Neural cell (in vitro differentiated cells): ENCODE data around the gene GGN. TPM values are rescaled to one million over a fixed set of nuclear protein-coding genes. Genes with fewer than 3 reads are reported as not detected.

ENCODE experiments used
- H2AFZ ChIP-seq: fragments of 200-600, 300-800 bp; sonication (generic), shearing (Covaris generic); 2 replicates; pipeline ENCODE4 v1.6.0; 2014; ENCODE audit warnings: low read depth, mild to moderate bottlenecking, antibody characterized with exemption, low read length, moderate library complexity
- H3F3A ChIP-seq: fragments of 200-600 bp; shearing (Covaris generic); 2 replicates; pipeline ENCODE4 v1.6.1; 2016; ENCODE audit warnings: mild to moderate bottlenecking, moderate library complexity, mixed read lengths, antibody characterized with exemption, low read length; ENCODE audit not compliant: insufficient read depth, poor library complexity, severe bottlenecking
- H3K27ac ChIP-seq: fragments of 200-600, 300-800 bp; sonication (generic), shearing (Covaris generic); 2 replicates; pipeline ENCODE4 v1.5.1; 2014; ENCODE audit warnings: mild to moderate bottlenecking, low read length, moderate library complexity
- H3K27me3 ChIP-seq: fragments of 300-800, 200-600 bp; sonication (generic), shearing (Covaris generic); 2 replicates; pipeline ENCODE4 v1.6.0; 2014; ENCODE audit warnings: mild to moderate bottlenecking, low read depth, low read length, moderate library complexity; ENCODE audit not compliant: insufficient read depth
- H3K36me3 ChIP-seq: fragments of 300-800, 200-600 bp; sonication (generic), shearing (Covaris generic); 2 replicates; pipeline ENCODE4 v1.5.1; 2014; ENCODE audit warnings: mild to moderate bottlenecking, antibody characterized with exemption, low read length, moderate library complexity; ENCODE audit not compliant: insufficient read depth
- H3K4me2 ChIP-seq: fragments of 300-800, 200-600 bp; sonication (generic), shearing (Covaris generic); 2 replicates; pipeline ENCODE4 v1.6.0; 2014; ENCODE audit warnings: mild to moderate bottlenecking, low read length
- H3K4me3 ChIP-seq: fragments of 300-800, 200-600 bp; sonication (generic), shearing (Covaris generic); 2 replicates; pipeline ENCODE4 v1.5.1; 2014; ENCODE audit warnings: mild to moderate bottlenecking, low read length, moderate library complexity
- H3K79me2 ChIP-seq: fragments of 200-600 bp; shearing (Covaris generic); replicated peaks from 2 replicates; pipeline ENCODE4 v1.6.0; 2014; ENCODE audit warnings: mild to moderate bottlenecking, low read length, moderate library complexity; ENCODE audit not compliant: insufficient read depth
- H3K9ac ChIP-seq: fragments of 300-800, 200-600 bp; sonication (generic), shearing (Covaris generic); 2 replicates; pipeline ENCODE4 v1.6.1; 2016; ENCODE audit warnings: mild to moderate bottlenecking, low read length, mixed read lengths
- H3K9me2 ChIP-seq: fragments of 200-600 bp; shearing (Covaris generic); 2 replicates; pipeline ENCODE4 v1.6.1; 2016; ENCODE audit warnings: mild to moderate bottlenecking, low read length, mixed read lengths; ENCODE audit not compliant: insufficient read depth
- H3K9me3 ChIP-seq: fragments of 200-600, 300-800 bp; sonication (generic), shearing (Covaris generic); 2 replicates; pipeline ENCODE4 v1.6.1; 2016; ENCODE audit warnings: mild to moderate bottlenecking, mixed run types, low read length, moderate library complexity, mixed read lengths
- H4K20me1 ChIP-seq: fragments of 200-600 bp; shearing (Covaris generic); 2 replicates; pipeline ENCODE4 v1.6.1; 2016; ENCODE audit warnings: mild to moderate bottlenecking, mixed run types; ENCODE audit not compliant: insufficient read depth
- CTCF ChIP-seq: fragments of 450-650 bp; IDR thresholded peaks from 2 replicates; pipeline ENCODE4 v1.5.1; 2014; ENCODE audit warnings: antibody characterized with exemption, mild to moderate bottlenecking, moderate library complexity; ENCODE audit not compliant: poor library complexity, severe bottlenecking
- EP300 ChIP-seq: fragments of 450-650 bp; conservative IDR thresholded peaks from 2 replicates; pipeline ENCODE4 v1.6.1; 2014; ENCODE audit warnings: antibody characterized with exemption, mild to moderate bottlenecking, moderate library complexity; ENCODE audit not compliant: poor library complexity, severe bottlenecking
- EZH2 ChIP-seq: fragments of 200-600, 300-800 bp; shearing (Covaris generic), sonication (generic); IDR thresholded peaks from 2 replicates; pipeline ENCODE4 v1.6.1; 2014; ENCODE audit warnings: antibody characterized with exemption, low read length, borderline replicate concordance, mild to moderate bottlenecking; ENCODE audit not compliant: insufficient read depth, poor library complexity, severe bottlenecking
- MXI1 ChIP-seq: fragments of 450-650 bp; conservative IDR thresholded peaks from 2 replicates; pipeline ENCODE4 v1.6.1; 2014; ENCODE audit warnings: antibody characterized with exemption, mild to moderate bottlenecking; ENCODE audit not compliant: poor library complexity, severe bottlenecking
- POLR2AphosphoS5 ChIP-seq: IDR thresholded peaks from 2 replicates; pipeline ENCODE4 v1.6.1; 2012
- RAD21 ChIP-seq: fragments of 450-650 bp; conservative IDR thresholded peaks from 2 replicates; pipeline ENCODE4 v1.6.1; 2014; ENCODE audit warnings: antibody characterized with exemption, mild to moderate bottlenecking, moderate library complexity
- REST ChIP-seq: IDR thresholded peaks from 2 replicates; pipeline ENCODE4 v1.6.1; 2012; ENCODE audit warnings: borderline replicate concordance
- SMC3 ChIP-seq: fragments of 450-650 bp; conservative IDR thresholded peaks from 2 replicates; pipeline ENCODE4 v1.6.1; 2014; ENCODE audit warnings: antibody characterized with exemption, mild to moderate bottlenecking, moderate library complexity; ENCODE audit not compliant: poor library complexity
- TAF1 ChIP-seq: IDR thresholded peaks from 2 replicates; pipeline ENCODE4 v1.6.1; 2012; ENCODE audit warnings: low read depth
- polyA plus RNA-seq: library from polyadenylated mRNA; depleted of rRNA; stranded (reverse); fragments of >200 nt; gene quantifications from 2 replicates; pipeline ENCODE4 v1.2.3, GENCODE V29; 2014

The GGN gene
- polyA plus RNA-seq, 1 donor from 2014 or later, result 0.21 TPM

DNA sequence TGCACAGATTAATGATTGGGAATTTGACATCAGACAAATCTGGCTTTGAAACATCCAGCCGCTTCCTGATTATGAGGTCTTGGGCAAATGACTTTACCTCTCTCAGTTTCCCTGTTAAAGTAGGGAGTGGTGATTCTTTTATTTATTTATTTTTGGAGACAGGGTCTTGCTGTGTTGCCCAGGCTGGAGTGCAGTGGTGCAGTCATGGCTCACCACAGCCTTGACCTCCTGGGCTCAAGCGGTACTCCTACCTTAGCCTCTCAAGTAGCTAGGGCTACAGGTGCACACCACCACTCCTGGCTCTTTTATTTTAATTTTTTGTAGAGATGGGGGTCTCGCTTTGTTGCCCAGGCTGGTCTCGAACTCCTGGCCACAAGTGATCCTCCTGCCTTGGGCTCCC, 10.8 kb downstream of the GGN start:
- Histone ChIP-seq H3F3A (no peaks in the 10 kb centered on the region), H3K4me2 (no peak overlapping the region), H4K20me1 (no peaks in the 10 kb centered on the region), H3K9me3 (no peaks in the 10 kb centered on the region), H3K9me2 (no peaks in the 10 kb centered on the region), H3K27ac (no peak overlapping the region), H3K79me2 (peaks cover 19% of the 10 kb centered on the region), H3K4me3 (no peak overlapping the region), H3K9ac (no peak overlapping the region), H3K36me3 (no peaks in the 10 kb centered on the region), H3K27me3 (no peaks in the 10 kb centered on the region), H2AFZ (no peak overlapping the region)
- TF ChIP-seq POLR2AphosphoS5 (no peak), EZH2 (no peak), RAD21 (no peak), CTCF (no peak), MXI1 (no peak)

- H3F3A ChIP-seq, result no peaks in the 10 kb centered on the region
- no peak overlapping the region for H2AFZ ChIP-seq
- no peak overlapping the region for H3K9ac ChIP-seq
- H3K4me2 ChIP-seq, result no peak overlapping the region
- H3K9me3 ChIP-seq, result no peaks in the 10 kb centered on the region
- peak overlapping the region; percentile 84 for H3K4me3 ChIP-seq
- no peak overlapping the region for H3K27ac ChIP-seq
- no peaks in the 10 kb centered on the region for H3K9me2 ChIP-seq
- H3K36me3 ChIP-seq, result no peaks in the 10 kb centered on the region
- TF ChIP-seq EZH2 (no peak), REST (no peak), POLR2AphosphoS5 (no peak), EP300 (no peak), RAD21 (no peak), MXI1 (no peak), TAF1 (no peak), SMC3 (no peak), CTCF (no peak)
- H3K27me3 ChIP-seq, result no peaks in the 10 kb centered on the region
- peaks cover 19% of the 10 kb centered on the region for H3K79me2 ChIP-seq
- no peaks in the 10 kb centered on the region for H4K20me1 ChIP-seq
Observed at GRCh38 chr19:38376576-38376975, 11.3 kb downstream of the GGN start.
